ENCODE measurements around the gene FAM209B. TPM values are rescaled to one million over a fixed set of nuclear protein-coding genes. Genes with fewer than 3 reads are reported as not detected.

Gene FAM209B
- total and polyA plus RNA-seq, 10 of the 15 experiments (the other 5 are each of a cell fraction or from before 2014, with no cell fraction given) = 0.22 to 0.77 (median 0.41) TPM; not detected in 2

DNA sequence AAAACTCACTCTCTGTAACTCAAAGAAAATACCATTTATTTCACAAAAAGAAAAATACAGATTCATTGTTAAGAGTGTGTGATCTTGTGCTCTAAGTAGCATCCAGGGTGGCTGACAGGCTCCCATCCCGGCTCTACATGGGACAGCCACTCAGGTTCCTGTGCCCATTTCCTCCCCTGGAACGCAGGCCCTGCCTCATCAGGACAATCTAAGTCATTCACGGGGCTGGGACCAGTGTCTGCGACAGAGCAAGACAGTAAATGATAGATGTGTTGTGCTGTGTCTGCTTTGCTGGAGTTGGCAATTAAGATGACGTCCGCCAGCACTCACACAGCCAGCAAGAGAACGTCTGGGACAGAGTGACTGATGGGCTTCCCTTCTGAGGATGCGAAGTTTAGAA lies 15.4 kb upstream of the FAM209B start (continued):
- TF ChIP-seq TAF1 (IDR thresholded peaks at IDR 0.05; ENCODE audit: borderline replicate concordance, low read depth, low read length) = no peak
- TF ChIP-seq IRF3 (IDR thresholded peaks at IDR 0.05) = no peak

DNA sequence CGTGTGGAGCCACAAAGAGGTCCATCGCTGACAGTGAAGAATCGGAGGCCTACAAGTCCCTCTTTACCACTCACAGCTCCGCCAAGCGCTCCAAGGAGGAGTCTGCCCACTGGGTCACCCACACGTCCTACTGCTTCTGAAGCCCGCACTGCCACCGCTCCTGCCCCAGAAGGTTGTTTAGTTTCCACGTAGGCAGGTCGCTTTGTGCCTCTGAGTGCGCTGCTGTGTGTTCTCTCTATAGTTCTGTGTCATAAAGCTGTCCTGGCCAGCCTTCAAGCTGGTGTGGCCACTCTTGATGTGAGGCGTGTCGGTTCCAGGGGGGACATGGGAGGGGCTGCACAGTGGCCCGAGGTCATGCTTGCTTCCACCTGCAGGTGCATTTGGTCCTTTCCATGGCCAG lies 14.9 kb upstream of the FAM209B start:
- WGBS (ENCODE audit: insufficient coverage, insufficient replicate concordance, low lambda C conversion rate, missing lambda C conversion rate) = 98% methylated on average over 14 of the region's 14 CpGs
- H3K27me3 ChIP-seq (replicated peaks in 1 of 2; ENCODE audit: control insufficient read depth in 2 of 2, insufficient read depth in 2 of 2, low read length in 1 of 2) = no peaks in the 10 kb centered on the region
- H3K4me2 ChIP-seq (ENCODE audit: control insufficient read depth, insufficient read depth) = no peak overlapping the region
- ChIA-PET POLR2A (no interaction called here), SMC1A (ENCODE audit: uncharacterized antibody, unreplicated experiment) (no interaction called here), RAD21 (ENCODE audit: unreplicated experiment) (no interaction called here), CTCF (no interaction called here)
- peaks cover 7% of the 10 kb centered on the region; the same call in 2 of the 3 replicates for H3K9me3 ChIP-seq (replicated peaks; ENCODE audit: control insufficient read depth, insufficient read depth, low read length)
- FAIRE-seq = no peak
- peaks cover 11 to 39% of the 10 kb centered on the region in 2 experiments for H3K36me3 ChIP-seq (ENCODE audit: control insufficient read depth in 2 of 2, insufficient read depth in 2 of 2, low read length in 1 of 2)
- no peak for ATAC-seq
- TF ChIP-seq SUZ12 (IDR thresholded peaks at IDR 0.05; ENCODE audit: unreplicated experiment) (no peak), RB1 (IDR thresholded peaks at IDR 0.05; ENCODE audit: borderline replicate concordance) (no peak), PAX8 (IDR thresholded peaks at IDR 0.05) (no peak), GATAD2B (conservative IDR thresholded peaks at IDR 0.05; ENCODE audit: low read depth) (no peak), ZZZ3 (IDR thresholded peaks at IDR 0.05; ENCODE audit: control insufficient read depth, insufficient read length, low read depth) (no peak), PBX3 (IDR thresholded peaks at IDR 0.05; ENCODE audit: insufficient replicate concordance, low read depth, low read length) (no peak), LARP7 (IDR thresholded peaks at IDR 0.05) (no peak), RAD21 (IDR thresholded peaks at IDR 0.05; ENCODE audit: insufficient read depth, low read depth, low read length) (no peak), POLR2A (IDR thresholded peaks at IDR 0.05; ENCODE audit: low read depth, low read length) (no peak), SUPT20H (IDR thresholded peaks at IDR 0.05; ENCODE audit: borderline replicate concordance, control insufficient read depth, low read depth, low read length) (no peak)
- TF ChIP-seq, protein P1, sequence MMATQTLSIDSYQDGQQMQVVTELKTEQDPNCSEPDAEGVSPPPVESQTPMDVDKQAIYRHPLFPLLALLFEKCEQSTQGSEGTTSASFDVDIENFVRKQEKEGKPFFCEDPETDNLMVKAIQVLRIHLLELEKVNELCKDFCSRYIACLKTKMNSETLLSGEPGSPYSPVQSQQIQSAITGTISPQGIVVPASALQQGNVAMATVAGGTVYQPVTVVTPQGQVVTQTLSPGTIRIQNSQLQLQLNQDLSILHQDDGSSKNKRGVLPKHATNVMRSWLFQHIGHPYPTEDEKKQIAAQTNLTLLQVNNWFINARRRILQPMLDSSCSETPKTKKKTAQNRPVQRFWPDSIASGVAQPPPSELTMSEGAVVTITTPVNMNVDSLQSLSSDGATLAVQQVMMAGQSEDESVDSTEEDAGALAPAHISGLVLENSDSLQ (IDR thresholded peaks at IDR 0.05) = no peak
- H3K27ac ChIP-seq (ENCODE audit: control insufficient read depth, insufficient read depth) = no peak overlapping the region
- no TSS peak for BruUV-seq (replicated peaks)
- intact Hi-C loops (cut with micrococcal nuclease; ENCODE audit: unreplicated experiment) (no loop called here), in situ Hi-C loops (cut with MboI) (no loop called here)
- no peaks in the 10 kb centered on the region for H3K79me2 ChIP-seq (ENCODE audit: control insufficient read depth, insufficient read depth, low read length)
- H3K4me1 ChIP-seq (ENCODE audit: control insufficient read depth, insufficient read depth, low read length) = no peaks in the 10 kb centered on the region
- H3K9ac ChIP-seq (ENCODE audit: control insufficient read depth, insufficient read depth, low read length) = no peak overlapping the region
- no peaks in the 10 kb centered on the region for H4K20me1 ChIP-seq (ENCODE audit: control insufficient read depth, insufficient read depth)
- H2AFZ ChIP-seq (ENCODE audit: control insufficient read depth, low read depth, low read length) = no peak overlapping the region
- no peak overlapping the region for H3K4me3 ChIP-seq
- DNase-seq (ENCODE audit: low read depth, low spot score) = no peak
